ENCODE data around the gene ENTPD8.
"Not testable (repeated sequence)": the region's sequence is repeated elsewhere in the genome, so short reads cannot be mapped to it uniquely, and the experiment has no call there.

Gene ENTPD8

DNA sequence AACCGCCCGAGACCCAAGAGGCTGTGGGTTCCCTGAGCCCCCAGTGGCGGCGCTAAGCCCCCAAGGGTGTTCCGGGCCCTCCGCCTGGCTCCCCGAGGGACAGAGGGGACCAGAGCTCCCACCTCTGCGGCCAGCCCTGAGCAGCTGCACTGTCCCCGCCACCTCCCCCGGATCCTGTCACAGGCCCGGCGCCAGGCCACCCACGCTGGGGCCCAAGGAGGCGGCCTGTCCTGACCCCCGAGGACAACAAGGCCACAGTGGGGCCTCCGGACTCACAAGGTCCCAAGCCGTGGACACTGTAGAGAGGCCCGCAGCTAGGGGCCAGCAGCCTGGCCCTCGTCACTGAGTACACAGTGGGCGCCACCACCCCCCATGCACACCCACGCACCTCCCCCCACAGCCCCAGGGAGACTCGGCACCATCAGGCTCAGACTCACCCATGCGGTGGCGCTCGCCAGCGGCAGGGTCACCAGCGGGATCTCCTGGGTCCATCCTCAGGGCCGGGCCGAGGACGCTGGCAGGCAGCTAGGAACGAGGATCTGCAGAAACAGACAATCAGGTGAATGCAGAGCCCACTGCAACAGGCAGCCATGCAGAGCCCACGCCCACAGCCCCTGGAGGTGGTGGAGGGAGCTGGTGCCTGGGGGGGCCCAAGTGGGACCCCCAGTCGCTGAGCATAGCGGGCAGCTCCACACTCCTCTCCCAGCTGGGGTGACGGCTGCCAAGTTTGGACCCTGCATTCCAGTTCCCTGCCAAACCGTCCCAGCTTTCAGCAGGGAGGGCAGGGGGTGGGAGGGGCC, 46.1 kb downstream of the ENTPD8 start:
- DNase-seq (ENCODE audit: low read depth), result no peak

DNA sequence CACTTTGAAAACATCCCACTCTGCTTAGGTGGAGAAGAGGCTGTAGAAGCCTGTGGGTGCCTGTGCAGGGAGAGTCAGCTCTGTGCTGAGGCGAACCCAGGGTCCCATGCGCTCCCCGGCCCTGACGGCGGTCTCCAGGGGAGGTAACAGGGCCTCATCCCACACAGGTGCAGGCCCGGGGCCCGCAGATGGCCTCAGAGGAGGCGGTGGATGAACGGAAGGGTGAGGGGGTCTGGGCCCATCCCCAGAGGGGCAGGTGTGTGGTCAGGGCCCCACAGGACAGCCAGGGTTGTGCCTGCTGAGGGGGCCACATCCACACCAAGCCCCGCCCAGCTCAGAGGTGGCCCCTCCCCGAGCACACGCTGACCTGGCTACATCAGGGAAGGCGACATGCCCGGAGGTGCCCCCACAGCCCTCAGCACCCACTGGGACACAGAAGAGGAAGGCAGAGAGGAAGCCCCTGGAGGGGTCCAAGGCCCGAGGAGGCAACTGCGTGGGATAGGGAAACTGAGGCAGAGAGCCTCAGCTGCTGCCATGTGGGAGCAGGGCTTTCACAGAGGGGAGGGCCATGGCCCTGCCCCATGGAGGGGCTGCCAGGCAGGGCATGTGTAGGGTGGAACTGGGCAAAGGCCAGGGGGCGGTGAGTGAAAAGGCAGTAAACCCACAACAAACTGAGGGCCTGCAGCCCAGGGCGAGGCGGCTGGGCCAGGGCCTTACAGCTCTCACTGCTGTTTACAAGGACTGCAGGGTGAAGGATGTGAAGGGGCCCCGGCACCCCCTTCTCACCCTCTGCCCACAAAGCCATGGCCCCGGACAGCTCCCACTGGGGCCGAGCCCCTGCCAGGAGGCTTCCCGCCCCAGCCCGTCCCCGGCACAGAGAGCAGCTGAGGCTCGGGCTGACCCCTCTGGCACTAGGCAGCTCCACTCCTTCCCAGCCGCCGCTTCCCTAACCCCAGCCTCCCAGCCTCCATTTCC, 47.7 kb downstream of the ENTPD8 start:
- DNase-seq (ENCODE audit: low read depth), result no peak

DNA sequence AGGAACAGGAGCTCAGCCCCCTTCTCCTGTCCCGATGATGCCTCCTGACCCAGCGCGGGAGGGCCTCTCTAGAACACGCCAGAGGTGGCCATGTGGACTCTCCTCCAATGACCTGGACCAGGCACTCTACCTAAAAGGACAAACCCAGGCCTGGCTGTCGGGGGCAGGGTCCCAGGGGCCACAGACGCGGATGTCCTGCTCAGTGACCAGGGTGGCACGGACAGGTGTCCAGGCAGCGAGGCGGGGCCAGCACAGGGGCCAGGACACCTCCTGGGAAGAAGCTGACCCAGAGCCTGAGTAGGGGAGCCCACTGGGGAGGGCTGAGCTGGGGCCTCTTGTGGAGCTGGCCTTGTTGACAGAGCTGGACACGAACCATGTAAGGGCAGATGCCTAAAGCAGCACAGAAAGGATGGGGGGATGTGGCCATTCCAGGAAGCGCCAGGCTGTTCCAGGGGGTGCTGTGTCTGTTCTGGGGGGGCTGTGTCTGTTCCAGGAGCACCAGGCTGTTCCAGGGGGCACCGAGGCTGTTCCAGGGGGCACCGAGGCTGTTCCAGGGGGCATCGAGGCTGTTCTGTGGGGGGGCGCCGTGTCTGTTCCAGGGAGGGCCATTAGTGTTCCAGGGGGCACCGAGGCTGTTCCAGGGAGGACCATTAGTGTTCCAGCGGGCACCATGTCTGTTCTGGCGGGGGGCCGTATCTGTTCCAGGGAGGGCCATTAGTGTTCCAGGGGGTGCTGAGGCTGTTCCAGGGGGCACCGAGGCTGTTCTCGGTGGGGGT, 48.7 kb downstream of the ENTPD8 start:
- no peak for DNase-seq (ENCODE audit: low read depth)

DNA sequence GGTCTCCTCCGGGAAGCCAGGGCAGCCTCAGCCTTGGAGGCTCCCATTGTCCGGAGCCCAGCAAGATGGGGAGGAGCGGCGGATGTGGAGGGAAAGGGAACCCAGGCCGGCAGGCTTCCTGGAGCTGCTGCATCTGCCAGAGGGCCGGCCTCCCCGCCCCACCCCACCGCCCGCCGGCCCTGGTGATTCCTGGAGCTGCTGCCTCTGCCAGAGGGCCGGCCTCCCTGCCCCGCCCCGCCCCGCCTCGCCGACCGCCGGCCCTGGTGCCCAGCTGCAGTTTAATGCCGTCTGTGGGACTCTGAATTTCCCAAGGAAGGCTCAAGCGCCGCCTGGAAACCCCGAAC, 49.8 kb downstream of the ENTPD8 start:
- DNase-seq (ENCODE audit: low read depth), result no peak

DNA sequence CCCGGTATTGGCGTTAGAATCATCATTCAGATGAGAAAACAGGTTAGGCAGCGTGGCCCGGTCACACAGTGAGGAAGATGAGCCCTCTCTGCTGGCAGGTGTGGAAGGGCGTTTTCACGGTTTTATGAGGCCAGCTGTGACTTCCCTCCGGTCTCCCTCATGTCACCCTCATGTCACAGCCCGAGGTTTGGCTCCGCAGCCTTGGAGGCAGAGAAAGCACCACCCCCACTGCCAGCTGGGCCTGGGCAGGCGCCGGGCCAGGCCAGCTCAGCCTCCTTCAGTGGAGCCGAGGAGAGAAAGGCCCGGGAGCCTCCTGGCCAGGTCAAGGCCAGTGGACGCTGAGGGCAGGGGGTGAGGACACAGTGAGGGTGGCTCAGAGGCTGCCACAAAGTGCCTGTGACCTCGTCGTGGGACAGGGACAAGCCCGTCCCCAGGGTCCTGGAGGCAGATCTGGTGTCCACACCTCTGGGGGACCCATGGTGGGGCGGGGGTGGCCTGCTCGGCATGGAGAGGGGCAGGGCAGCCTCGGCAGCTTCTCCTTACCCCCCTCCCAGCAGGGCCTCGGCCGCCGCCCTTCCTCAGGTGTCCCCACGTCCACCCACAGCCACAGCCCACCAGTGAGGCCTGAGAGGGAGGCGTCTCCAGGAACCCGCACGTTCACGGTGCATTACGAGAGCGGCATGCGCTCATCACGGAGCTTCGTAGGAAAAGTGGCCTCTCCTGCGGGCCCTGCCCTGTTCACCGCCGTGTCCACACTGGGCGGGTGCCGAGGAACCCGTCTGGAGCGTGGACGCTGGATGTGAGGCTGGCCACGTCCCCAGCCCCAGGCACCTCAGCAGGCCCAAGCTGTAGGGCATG, 50.4 kb downstream of the ENTPD8 start:
- DNase-seq (ENCODE audit: low read depth), result no peak

DNA sequence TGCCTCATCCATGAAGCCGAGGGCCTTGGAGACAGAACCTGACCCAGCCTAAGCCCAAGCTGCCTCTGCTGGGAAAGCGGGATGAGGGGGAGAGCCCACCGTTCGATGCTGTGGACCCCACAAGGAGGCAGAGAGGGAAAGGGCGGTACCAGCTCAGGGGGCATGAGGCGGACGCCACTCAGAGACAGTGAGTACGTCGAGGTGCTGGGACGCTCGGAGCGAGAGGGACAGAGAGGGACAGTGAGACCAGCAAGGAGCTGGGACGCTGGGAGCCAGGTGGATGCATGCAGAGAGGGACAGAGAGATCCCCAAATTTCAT, 51.8 kb downstream of the ENTPD8 start:
- no peak for DNase-seq (ENCODE audit: low read depth)

DNA sequence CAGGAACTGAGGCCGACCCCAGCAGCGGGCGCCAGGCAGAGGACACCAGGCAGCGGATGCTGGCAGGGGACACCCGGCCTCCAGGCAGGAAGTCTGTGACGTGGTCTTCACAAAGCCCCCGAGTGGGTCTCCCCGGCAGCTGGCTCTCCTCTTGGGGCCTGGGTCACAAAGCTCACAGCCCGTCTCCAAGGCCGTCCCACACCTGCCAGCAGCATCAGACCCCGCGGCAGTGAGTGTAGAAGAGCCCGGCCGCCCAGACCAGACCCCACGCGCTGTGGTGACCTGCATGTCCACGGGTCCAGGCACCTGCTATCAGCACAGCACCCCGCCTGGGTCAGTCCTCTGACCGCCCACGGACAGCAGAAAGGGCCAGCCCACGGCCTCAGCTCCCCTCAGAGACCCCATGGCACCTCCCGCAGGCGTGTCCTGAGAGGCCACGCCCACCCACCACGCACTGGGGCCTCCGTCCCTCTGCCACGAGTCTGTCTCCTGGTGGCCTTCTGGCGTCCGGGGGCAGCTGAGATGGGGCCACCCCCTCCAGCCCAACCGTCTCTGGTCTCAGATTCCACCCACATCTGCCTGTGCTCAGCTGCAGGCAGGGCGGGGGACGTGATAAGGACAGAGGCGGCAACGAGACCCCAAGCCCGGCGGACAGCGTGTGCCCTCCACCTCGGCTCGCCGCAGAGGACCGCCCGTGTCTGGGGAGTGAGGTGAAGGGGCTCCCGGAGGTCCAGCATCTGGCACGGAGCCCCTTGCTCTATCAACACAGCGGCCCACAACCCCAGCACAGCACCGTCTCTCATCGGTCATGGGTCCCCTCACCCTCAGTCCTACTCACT, 52.3 kb downstream of the ENTPD8 start:
- no peak for DNase-seq (ENCODE audit: low read depth)

DNA sequence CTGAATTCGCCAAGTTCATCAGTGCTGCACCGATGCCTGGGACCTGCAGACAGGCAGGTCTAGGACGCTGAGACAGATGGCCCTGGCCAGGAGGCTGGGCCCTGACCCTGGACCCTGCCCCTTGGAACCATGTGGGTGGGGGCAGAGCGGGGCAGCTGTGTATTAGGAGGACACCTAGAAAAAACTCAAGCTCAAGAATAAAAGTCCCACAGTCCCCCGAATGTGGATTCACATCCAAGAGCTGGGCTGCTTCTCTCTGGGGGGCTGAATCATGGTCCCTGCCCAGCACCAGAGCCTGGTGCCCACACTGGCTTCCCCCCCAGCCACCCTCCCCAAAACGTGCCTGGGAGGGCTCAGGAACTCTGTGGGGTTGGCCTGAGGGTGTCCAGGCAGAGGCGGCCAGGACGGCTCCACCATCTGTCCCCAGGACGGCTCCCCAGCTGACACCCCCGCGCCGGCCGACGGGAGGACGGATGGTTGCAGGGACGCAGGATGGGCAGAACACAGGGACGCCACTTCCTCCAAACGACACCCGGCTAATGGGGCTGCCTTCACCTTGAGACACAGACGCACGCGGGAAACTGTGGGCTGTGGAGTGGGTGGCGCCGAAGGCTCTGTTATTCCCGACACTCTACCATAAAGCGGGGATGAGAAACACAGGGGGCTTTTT, 53.1 kb downstream of the ENTPD8 start:
- DNase-seq (ENCODE audit: low read depth), result no peak

DNA sequence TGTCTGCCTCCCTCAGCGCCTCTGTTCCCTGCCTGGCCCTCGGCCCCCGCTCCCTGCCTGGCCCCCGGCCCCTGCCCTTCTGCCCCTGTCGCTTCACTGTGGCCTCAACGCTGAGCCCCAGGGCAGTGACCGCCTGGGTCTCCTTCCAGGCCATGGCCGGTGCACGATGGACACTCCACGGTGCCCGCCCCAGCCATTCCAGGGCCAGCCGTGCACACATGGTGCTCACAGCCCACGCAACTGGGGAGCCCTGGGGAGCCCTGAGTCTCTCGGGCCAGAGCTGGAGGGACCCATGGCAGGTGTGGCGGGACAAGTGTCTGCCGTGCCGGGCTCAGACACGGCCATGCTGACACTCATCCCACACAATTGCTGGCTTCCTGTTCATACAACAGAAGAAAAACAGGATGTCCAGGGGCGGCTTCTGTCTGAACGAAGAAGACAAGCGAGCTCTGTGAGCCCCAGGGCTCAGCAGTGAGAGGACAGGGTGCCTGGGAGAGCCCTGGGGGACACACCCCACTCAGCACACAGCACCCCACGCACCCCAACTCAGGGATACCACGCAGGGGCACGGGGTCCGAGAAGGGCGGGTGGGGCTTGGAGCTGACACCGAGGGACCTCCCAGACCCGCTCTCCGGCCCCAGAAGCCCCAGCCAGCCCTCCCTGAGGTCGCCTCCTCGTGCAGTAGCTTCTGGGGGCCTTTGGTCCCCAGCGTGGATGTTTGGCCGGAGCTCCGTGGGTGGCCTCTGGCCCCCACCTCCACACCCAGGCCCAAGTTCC, 53.9 kb downstream of the ENTPD8 start:
- DNase-seq (ENCODE audit: low read depth), result no peak

DNA sequence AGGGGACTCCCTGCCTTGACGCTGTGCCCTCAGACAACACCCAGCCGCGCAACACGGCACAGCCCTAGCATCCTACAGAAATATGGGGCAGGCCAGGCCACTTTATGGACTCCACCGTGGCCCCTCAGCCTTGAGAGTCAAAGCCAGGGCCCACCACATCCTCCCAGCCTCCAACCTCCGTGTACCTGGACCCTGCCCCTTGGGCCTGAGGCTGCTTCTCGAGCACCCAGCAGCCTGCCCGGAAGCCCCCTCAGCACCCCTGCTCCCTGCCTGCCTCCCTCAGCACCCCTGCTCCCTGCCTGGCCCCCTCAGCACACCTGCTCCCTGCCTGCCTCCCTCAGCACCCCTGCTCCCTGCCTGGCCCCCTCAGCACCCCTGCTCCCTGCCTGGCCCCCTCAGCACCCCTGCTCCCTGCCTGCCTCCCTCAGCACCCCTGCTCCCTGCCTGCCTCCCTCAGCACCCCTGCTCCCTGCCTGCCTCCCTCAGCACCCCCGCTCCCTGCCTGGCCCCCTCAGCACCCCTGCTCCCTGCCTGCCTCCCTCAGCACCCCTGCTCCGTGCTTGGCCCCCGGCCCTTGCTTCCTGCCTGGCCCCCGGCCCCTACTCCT, 54.5 kb downstream of the ENTPD8 start:
- DNase-seq (ENCODE audit: low read depth), result not testable (repeated sequence)

DNA sequence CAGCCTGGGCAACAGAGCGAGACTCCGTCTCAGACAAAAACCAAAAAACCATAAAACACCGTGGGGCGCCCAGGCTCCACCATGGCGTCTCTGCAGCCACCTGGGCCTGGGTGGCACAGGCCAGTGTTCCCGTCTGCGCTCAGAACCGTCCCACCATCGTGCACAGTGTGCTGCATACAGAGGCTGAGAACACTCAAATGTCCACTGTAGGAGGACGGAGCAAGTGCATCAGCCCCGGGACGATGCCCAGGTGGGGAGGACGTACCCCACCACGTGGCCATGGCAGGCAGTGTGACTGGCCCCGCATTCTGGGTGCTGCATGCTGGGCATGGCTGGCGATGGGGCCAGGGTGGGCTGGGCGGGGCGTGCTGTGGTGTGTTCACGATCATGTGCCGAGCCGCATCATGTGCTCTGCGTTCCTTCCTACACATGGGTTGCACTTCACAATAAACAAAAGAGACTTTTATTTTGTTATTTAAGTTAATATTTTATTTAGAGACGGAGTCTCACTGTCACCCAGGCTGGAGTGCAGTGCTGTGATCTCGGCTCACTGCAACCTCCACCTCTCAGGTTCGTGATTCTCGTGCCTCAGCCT, 56.0 kb downstream of the ENTPD8 start:
- DNase-seq (ENCODE audit: low read depth), result no peak

All from GM04503 (cell line).